Measurements from ENCODE around the gene FMN1.

DNA sequence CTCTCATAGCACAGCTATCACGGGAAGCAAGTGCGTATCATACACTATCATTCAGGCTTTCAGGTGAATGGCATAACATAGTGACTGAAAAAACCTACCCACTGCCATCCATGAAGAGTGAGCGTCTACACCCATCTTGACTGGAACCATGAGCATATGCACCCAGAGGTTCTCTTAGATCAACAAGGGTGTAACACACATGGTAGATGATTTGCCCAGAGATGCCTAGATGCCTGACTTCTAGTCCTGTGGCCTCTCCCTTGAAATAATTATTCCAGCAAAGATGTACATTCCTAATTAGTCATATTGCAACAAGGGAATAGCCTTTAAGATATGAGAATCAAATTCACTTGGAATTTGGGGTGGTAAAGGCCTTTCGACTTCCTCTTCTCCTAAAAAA is 248.3 kb downstream of the FMN1 start:
- no peak for TF ChIP-seq POLR2A (IDR thresholded peaks at IDR 0.05; ENCODE audit: insufficient read depth in 1 of 2, low read depth in 2 of 2, low read length in 2 of 2)
- no peak for TF ChIP-seq SNAI1 (CRISPR knock-in tag; IDR thresholded peaks at IDR 0.05; ENCODE audit: borderline replicate concordance)
- no peak for TF ChIP-seq FOXJ3 (CRISPR knock-in tag; IDR thresholded peaks at IDR 0.05; ENCODE audit: borderline replicate concordance)
- no peak for TF ChIP-seq EP300 (IDR thresholded peaks at IDR 0.05; ENCODE audit: low read depth in 2 of 2, low read length in 2 of 2)
- TF ChIP-seq EP300 (CRISPR knock-in tag; IDR thresholded peaks at IDR 0.05; ENCODE audit: borderline replicate concordance): no peak
- TF ChIP-seq ZC3H13 (CRISPR knock-in tag; IDR thresholded peaks at IDR 0.05): no peak

Measured in HepG2 (cell line).